SH-SY5Y (cell line): ENCODE data around the gene ANAPC4.

Source experiments
- GATA2 ChIP-seq: IDR thresholded peaks from 2 replicates; pipeline ENCODE4 v1.6.1; 2011; ENCODE audit warnings: mild to moderate bottlenecking, low read depth, low read length
- GATA3 ChIP-seq: IDR thresholded peaks from 2 replicates; pipeline ENCODE4 v1.6.1; 2011; ENCODE audit warnings: low read depth, mild to moderate bottlenecking, low read length, moderate library complexity

- no peak for TF ChIP-seq GATA3
- no peak for TF ChIP-seq GATA2
Observed at GRCh38 chr4:25367004-25367621, 9.9 kb upstream of the ANAPC4 start.
